A549 (cell line): Measurements from ENCODE around the gene CD8A. TPM values are rescaled to one million over a fixed set of nuclear protein-coding genes. Genes with fewer than 3 reads are reported as not detected.

Experiments used
- ATAC-seq, 2 experiments: fragments of 200-7000 bp in 1 of 2; fragments of >200 bp in 1 of 2; cut with Nextera tagmentation in 1 of 2; cut with Tn5 transposase in 1 of 2; 3 replicates each; pipeline versions ENCODE4 v1.8.0 to v1.9.1; 2018 to 2020; ENCODE audit warnings: mild to moderate bottlenecking in 1 of 2, moderate library complexity in 1 of 2
- CTCF ChIA-PET: fragments of 300-600 bp; sonication (Branson Sonifier 250); formaldehyde crosslinking; extraction: SDS; loops from one replicate; lab custom pipeline; 2021; ENCODE audit warnings: antibody characterized with exemption, inconsistent platforms; lab: Yijun Ruan, JAX
- POLR2A ChIA-PET: fragments of 350-600 bp; formaldehyde crosslinking; extraction: SDS; loops from one replicate; lab custom pipeline; 2021; ENCODE audit warnings: antibody characterized with exemption, inconsistent platforms; lab: Yijun Ruan, JAX
- DNase-seq, 2 experiments: peaks; one replicate each; pipeline versions ENCODE4 v3.0.0 to v3.0.0-alpha.2; 2011 to 2016; ENCODE audit warnings: low read depth in 1 of 2, low spot score in 1 of 2
- FAIRE-seq: peaks from 2 replicates; lab custom pipeline; 2011; peaks lifted over from hg19 to GRCh38; lab: Jason Lieb, UNC
- H3K27ac ChIP-seq, 2 experiments: fragments of >200 bp; sonication (Bioruptor Twin); formaldehyde crosslinking; 3 replicates each; pipeline ENCODE4 v1.5.1; 2016 to 2017
- H3K4me1 ChIP-seq: fragments of >200 bp; sonication (Bioruptor Twin); formaldehyde crosslinking; 3 replicates; pipeline ENCODE4 v1.6.1; 2016
- H3K4me2 ChIP-seq: fragments of >200 bp; sonication (Bioruptor Twin); formaldehyde crosslinking; 3 replicates; pipeline ENCODE4 v1.6.1; 2016
- H3K4me3 ChIP-seq: fragments of >200 bp; sonication (Bioruptor Twin); formaldehyde crosslinking; 3 replicates; pipeline ENCODE4 v1.5.1; 2016
- H3K9me3 ChIP-seq: fragments of >200 bp; sonication (Bioruptor Twin); formaldehyde crosslinking; 3 replicates; pipeline ENCODE4 v1.6.1; 2016
- BCL3 ChIP-seq: fragments of >200 bp; sonication (Bioruptor Twin); formaldehyde crosslinking; IDR thresholded peaks from 3 replicates; pipeline ENCODE4 v1.6.1; 2016
- BHLHE40 ChIP-seq: IDR thresholded peaks from 2 replicates; pipeline ENCODE4 v1.6.1; 2012; ENCODE audit warnings: low read depth, low read length, inconsistent platforms
- CHD2 ChIP-seq: fragments of 150-350 bp; IDR thresholded peaks from 2 replicates; pipeline ENCODE4 v1.6.1; 2014; ENCODE audit warnings: low read length; ENCODE audit not compliant: partially characterized antibody
- CHD4 ChIP-seq: fragments of 200-600 bp; sonication (generic); IDR thresholded peaks from 2 replicates; pipeline ENCODE4 v1.6.1; 2016; ENCODE audit warnings: antibody characterized with exemption, mild to moderate bottlenecking, borderline replicate concordance
- CTCF ChIP-seq: fragments of >200 bp; sonication (Bioruptor Twin); formaldehyde crosslinking; IDR thresholded peaks from 3 replicates; pipeline ENCODE4 v1.5.1; 2016
- EHF ChIP-seq: fragments of 250-450 bp; sonication (Bioruptor Pico); IDR thresholded peaks from 2 replicates; pipeline ENCODE4 v1.5.0; 2020; ENCODE audit warnings: mild to moderate bottlenecking
- EP300 ChIP-seq, 2 experiments: fragments of >200 bp; sonication (Bioruptor Twin); formaldehyde crosslinking; IDR thresholded peaks; 2 replicates in 1 of 2; 3 replicates in 1 of 2; pipeline ENCODE4 v1.6.1; 2016 to 2017
- GATA3 ChIP-seq: IDR thresholded peaks from 2 replicates; pipeline ENCODE4 v1.6.1; 2012; ENCODE audit warnings: borderline replicate concordance
- HDAC2 ChIP-seq: fragments of 200-600 bp; sonication (generic); IDR thresholded peaks from 2 replicates; pipeline ENCODE4 v1.6.1; 2016
- HOXA7 ChIP-seq: fragments of 250-450 bp; sonication (Bioruptor Pico); IDR thresholded peaks from 2 replicates; pipeline ENCODE4 v1.5.0; 2020; ENCODE audit warnings: mild to moderate bottlenecking, moderate library complexity
- HOXB13 ChIP-seq: fragments of 250-450 bp; sonication (Bioruptor Pico); IDR thresholded peaks from 2 replicates; pipeline ENCODE4 v1.5.0; 2020; ENCODE audit warnings: low read depth, mild to moderate bottlenecking, moderate library complexity
- HOXB5 ChIP-seq: fragments of 250-450 bp; sonication (Bioruptor Pico); IDR thresholded peaks from 2 replicates; pipeline ENCODE4 v1.5.0; 2020; ENCODE audit warnings: mild to moderate bottlenecking, moderate library complexity
- KDM1A ChIP-seq: fragments of 200-600 bp; sonication (generic); IDR thresholded peaks from 2 replicates; pipeline ENCODE4 v1.6.1; 2016; ENCODE audit warnings: low read depth, mild to moderate bottlenecking
- MAZ ChIP-seq: fragments of 150-350 bp; IDR thresholded peaks from 2 replicates; pipeline ENCODE4 v1.6.1; 2014; ENCODE audit warnings: antibody characterized with exemption, low read depth, low read length, borderline replicate concordance
- MYC ChIP-seq: IDR thresholded peaks from 2 replicates; pipeline ENCODE4 v1.6.1; 2012; ENCODE audit warnings: mild to moderate bottlenecking, inconsistent platforms, low read length, improper control_type of control experiment, borderline replicate concordance
- NPAS2 ChIP-seq: fragments of 250-450 bp; sonication (Bioruptor Pico); IDR thresholded peaks from 2 replicates; pipeline ENCODE4 v1.8.0; 2022; ENCODE audit warnings: mild to moderate bottlenecking, moderate library complexity, borderline replicate concordance
- NR3C1 ChIP-seq: fragments of >200 bp; sonication (Bioruptor Twin); formaldehyde crosslinking; IDR thresholded peaks from 3 replicates; pipeline ENCODE4 v1.6.1; 2017
- RARB ChIP-seq: fragments of 250-450 bp; sonication (Bioruptor Pico); IDR thresholded peaks from 2 replicates; pipeline ENCODE4 v1.8.0; 2021; ENCODE audit warnings: mild to moderate bottlenecking, moderate library complexity
- RFX5 ChIP-seq: fragments of 450-650 bp; IDR thresholded peaks from 2 replicates; pipeline ENCODE4 v1.7.1; 2014; ENCODE audit warnings: antibody characterized with exemption, mild to moderate bottlenecking, moderate library complexity
- TFCP2L1 ChIP-seq: fragments of 250-450 bp; sonication (Bioruptor Pico); IDR thresholded peaks from 2 replicates; pipeline ENCODE4 v1.5.0; 2021; ENCODE audit warnings: mild to moderate bottlenecking
- USF2 ChIP-seq: fragments of 450-650 bp; IDR thresholded peaks from 2 replicates; pipeline ENCODE4 v1.6.1; 2014; ENCODE audit warnings: antibody characterized with exemption
- WGBS: methylation state at CpG from one replicate; pipeline ENCODE4 v1.1.6; 2017; ENCODE audit errors: missing lambda C conversion rate; 5-methylcytosine and 5-hydroxymethylcytosine counted together
- polyA plus RNA-seq, 4 experiments: library from polyadenylated mRNA; depleted of rRNA in 3 of 4; stranded (reverse); fragments of >200 nt; fragmentation: RNase III in 1 of 4; extraction: RNeasy Plus Mini Kit Qiagen cat#74134 plus additional on column Dnase treatment in 1 of 4; gene quantifications; 2 replicates in 3 of 4; 3 replicates in 1 of 4; pipeline ENCODE4 v1.2.3, GENCODE V29; 2011 to 2017

Gene CD8A
- polyA plus RNA-seq, 2 of the 4 experiments (the other 2 are of a cell fraction), result 0.10 to 0.40 TPM

- DNase-seq (no peak), FAIRE-seq (no peak), ATAC-seq (no peak)
- ChIA-PET CTCF (interaction anchor here (1.1 to 1.2 kb wide), 2 partner anchors 10 kb away, joined by 5 to 9 read pairs; no protein-coding TSS in a partner anchor), POLR2A (interaction anchor here (0.6 kb wide), 1 partner anchor 14 kb away, joined by 4 read pairs; no protein-coding TSS in a partner anchor)
- Histone ChIP-seq H3K4me2 (no peak overlapping the region), H3K4me3 (no peak overlapping the region), H3K4me1 (peaks cover 5% of the 10 kb centered on the region; the same call in 1 of the 3 replicates), H3K9me3 (peaks cover 9% of the 10 kb centered on the region; the same call in 2 of the 3 replicates), H3K27ac (no peak overlapping the region)
- no peak for TF ChIP-seq RFX5
- TF ChIP-seq HOXB5 (CRISPR knock-in tag), result no peak
- TF ChIP-seq CHD4, result no peak
- no peak for TF ChIP-seq HOXA7
- TF ChIP-seq MAZ, result no peak
- TF ChIP-seq NR3C1, result no peak
- TF ChIP-seq EP300 (IDR thresholded peaks at IDR 0.05), result no peak
- TF ChIP-seq TFCP2L1 (CRISPR knock-in tag), result no peak
- TF ChIP-seq KDM1A, result no peak
- TF ChIP-seq EHF, result no peak
- no peak for TF ChIP-seq BCL3
- TF ChIP-seq GATA3, result no peak
- no peak for TF ChIP-seq HDAC2
- TF ChIP-seq USF2, result no peak
- WGBS, result 74% methylated on average over 4 of the region's 4 CpGs
Observed at GRCh38 chr2:86818114-86818801, 27.5 kb upstream of the CD8A start.

- ATAC-seq, result no peak
- FAIRE-seq, result no peak
- ChIA-PET CTCF (interaction anchor here (1.0 to 2.2 kb wide), 2 partner anchors 8 to 9 kb away, joined by 4 to 6 read pairs; no protein-coding TSS in a partner anchor), POLR2A (no interaction called here)
- no peak overlapping the region for H3K4me3 ChIP-seq
- no peak overlapping the region for H3K27ac ChIP-seq
- no peaks in the 10 kb centered on the region for H3K9me3 ChIP-seq
- WGBS, result 7% methylated on average over 1 of the region's 1 CpG
- no peak for DNase-seq
- H3K4me1 ChIP-seq, result peaks cover 5% of the 10 kb centered on the region; the same call in 1 of the 3 replicates
- H3K4me2 ChIP-seq, result no peak overlapping the region
- TF ChIP-seq NPAS2 (no peak), CTCF (no peak), CHD2 (no peak), BHLHE40 (no peak), MYC (no peak), RARB (CRISPR knock-in tag) (no peak), HOXB13 (no peak)
Observed at GRCh38 chr2:86815611-86816010, 24.9 kb upstream of the CD8A start.
